ENCODE results near the gene FCHSD1. TPM values are rescaled to one million over a fixed set of nuclear protein-coding genes. Genes with fewer than 3 reads are reported as not detected.

The FCHSD1 gene
- total RNA-seq, 1 experiment from 2014 or later = 19.3 TPM

DNA sequence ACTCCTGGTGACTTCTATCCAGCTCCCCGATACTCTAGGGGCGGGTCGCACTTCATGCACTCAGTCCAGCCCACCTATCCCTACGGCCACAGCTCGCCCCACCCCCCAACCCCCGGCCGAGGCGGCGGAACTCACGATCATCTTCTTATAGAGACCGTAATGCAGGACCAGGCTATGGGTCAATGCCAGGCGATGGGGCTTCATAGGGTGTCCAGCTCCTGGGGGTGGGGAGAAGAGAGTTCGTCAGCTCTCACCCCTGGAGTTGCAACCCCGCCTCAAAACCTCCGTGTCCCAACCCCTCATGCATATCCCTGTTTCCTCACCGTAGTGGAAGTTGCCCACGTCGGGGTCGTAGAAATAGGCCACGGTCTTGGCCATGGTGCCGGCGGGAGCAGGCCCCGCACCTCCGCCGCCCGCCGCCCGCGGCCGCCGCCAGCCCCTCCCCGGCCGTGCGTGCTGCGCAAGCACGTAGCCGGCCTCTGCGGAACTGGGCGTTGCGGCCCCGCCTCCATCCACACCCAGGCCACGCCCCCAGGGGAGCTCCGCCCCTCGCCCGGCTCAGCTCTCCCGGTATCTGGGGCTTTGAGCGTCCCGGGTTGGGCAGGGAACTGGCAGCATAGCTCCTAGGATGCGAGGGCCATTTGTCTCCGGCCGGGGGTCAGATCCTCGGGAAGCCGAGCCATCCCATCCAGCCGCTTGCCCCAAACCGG, 14.7 kb downstream of the FCHSD1 start, which contains the start of the genes HDAC3 and RELL2:
Gene HDAC3, minus strand, starts transcription at position 437 of the 710 bp plus-strand sequence. Its CDS starts 59 bp downstream, at position 378.
Gene RELL2, plus strand, starts transcription at position 585 of the 710 bp plus-strand sequence. CDS start 1,229 bp downstream, outside the sequence.
- peak; percentile 97 for DNase-seq
- H3K9me2 ChIP-seq (replicated peaks; ENCODE audit: insufficient read depth, low read length) = no peaks in the 10 kb centered on the region

DNA sequence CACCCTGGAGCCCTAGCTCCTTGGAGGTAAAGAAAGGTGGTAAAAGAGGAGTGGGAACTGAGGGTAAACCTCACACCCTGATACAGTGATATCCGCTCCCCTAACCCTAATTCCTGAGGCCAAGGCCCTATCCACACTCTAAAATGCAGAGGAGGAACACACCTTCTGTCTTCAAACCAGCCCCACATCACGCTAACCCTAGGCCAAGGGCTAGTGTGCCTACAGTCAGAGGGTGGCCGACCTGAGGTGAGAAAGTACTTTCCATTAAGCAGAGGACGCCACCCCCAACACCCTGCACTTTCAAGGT, 15.2 kb downstream of the FCHSD1 start:
- Histone ChIP-seq H3K4me1 (ENCODE audit: low read length) (peaks cover 34% of the 10 kb centered on the region), H3K36me3 (ENCODE audit: insufficient read depth, low read length) (peaks cover 37% of the 10 kb centered on the region), H3K79me2 (ENCODE audit: low read length) (peaks cover 67% of the 10 kb centered on the region), H3K9me3 (ENCODE audit: low read length) (no peaks in the 10 kb centered on the region), H3K27me3 (ENCODE audit: low read length) (no peaks in the 10 kb centered on the region), H3K27ac (ENCODE audit: low read length) (peak overlapping the region; percentile 58; the same call in 1 of the 2 replicates), H3K9ac (ENCODE audit: low read length) (peak overlapping the region; percentile 92), H2AFZ (ENCODE audit: low read length) (no peak overlapping the region), H3K4me3 (ENCODE audit: low read length) (peak overlapping the region; percentile 95), H3K9me2 (replicated peaks; ENCODE audit: insufficient read depth, low read length) (no peaks in the 10 kb centered on the region), H4K20me1 (ENCODE audit: insufficient read depth, low read depth, low read length) (peaks cover 26% of the 10 kb centered on the region), H3K4me2 (ENCODE audit: low read depth, low read length, poor library complexity, severe bottlenecking) (peak overlapping the region; percentile 95)
- no peak for DNase-seq

More for the DNA sequence above, 14.7 kb downstream of the FCHSD1 start, which contains the start of the genes HDAC3 and RELL2:
- Histone ChIP-seq H3K27ac (ENCODE audit: low read length) (peak within 1 kb of the TSS; percentile 74), H3K4me3 (ENCODE audit: low read length) (peak within 1 kb of the TSS; percentile 95), H4K20me1 (ENCODE audit: insufficient read depth, low read depth, low read length) (peaks cover 26% of the 10 kb centered on the region), H3K4me1 (ENCODE audit: low read length) (peaks cover 34% of the 10 kb centered on the region), H3K79me2 (ENCODE audit: low read length) (peaks cover 62% of the 10 kb centered on the region), H3K9me3 (ENCODE audit: low read length) (no peaks in the 10 kb centered on the region), H3K36me3 (ENCODE audit: insufficient read depth, low read length) (peaks cover 32% of the 10 kb centered on the region), H3K9ac (ENCODE audit: low read length) (peak within 1 kb of the TSS; percentile 92), H2AFZ (ENCODE audit: low read length) (no peak within 1 kb of the TSS; the same call in 1 of the 2 replicates), H3K4me2 (ENCODE audit: low read depth, low read length, poor library complexity, severe bottlenecking) (peak within 1 kb of the TSS; percentile 95), H3K27me3 (ENCODE audit: low read length) (no peaks in the 10 kb centered on the region)

DNA sequence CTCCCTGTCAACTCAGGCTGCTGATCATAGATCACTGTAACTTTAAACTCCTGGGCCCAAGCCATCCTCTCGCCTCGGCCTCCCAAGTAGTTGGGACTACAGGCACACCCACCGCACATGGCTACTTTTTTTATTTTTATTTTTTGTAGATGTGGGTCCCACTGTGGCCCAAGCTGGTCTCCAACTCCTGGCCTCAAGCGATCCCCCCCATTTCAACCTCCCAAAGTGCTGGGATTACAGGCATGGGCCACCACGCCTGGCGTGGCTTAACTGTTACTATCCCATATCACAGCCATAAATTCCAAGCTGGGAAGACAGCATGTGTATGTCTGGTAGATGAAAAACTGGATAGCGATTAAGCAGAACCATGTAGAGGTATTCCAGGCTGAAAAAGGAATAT, 15.6 kb downstream of the FCHSD1 start:
- Histone ChIP-seq H3K4me1 (ENCODE audit: low read length) (peaks cover 34% of the 10 kb centered on the region), H3K27ac (ENCODE audit: low read length) (no peak overlapping the region), H4K20me1 (ENCODE audit: insufficient read depth, low read depth, low read length) (peaks cover 26% of the 10 kb centered on the region), H2AFZ (ENCODE audit: low read length) (no peak overlapping the region), H3K36me3 (ENCODE audit: insufficient read depth, low read length) (peaks cover 40% of the 10 kb centered on the region), H3K9ac (ENCODE audit: low read length) (peak overlapping the region; percentile 92), H3K9me2 (replicated peaks; ENCODE audit: insufficient read depth, low read length) (no peaks in the 10 kb centered on the region), H3K27me3 (ENCODE audit: low read length) (no peaks in the 10 kb centered on the region), H3K79me2 (ENCODE audit: low read length) (peaks cover 71% of the 10 kb centered on the region), H3K9me3 (ENCODE audit: low read length) (no peaks in the 10 kb centered on the region), H3K4me2 (ENCODE audit: low read depth, low read length, poor library complexity, severe bottlenecking) (peak overlapping the region; percentile 95), H3K4me3 (ENCODE audit: low read length) (peak overlapping the region; percentile 95)
- no peak for DNase-seq

DNA sequence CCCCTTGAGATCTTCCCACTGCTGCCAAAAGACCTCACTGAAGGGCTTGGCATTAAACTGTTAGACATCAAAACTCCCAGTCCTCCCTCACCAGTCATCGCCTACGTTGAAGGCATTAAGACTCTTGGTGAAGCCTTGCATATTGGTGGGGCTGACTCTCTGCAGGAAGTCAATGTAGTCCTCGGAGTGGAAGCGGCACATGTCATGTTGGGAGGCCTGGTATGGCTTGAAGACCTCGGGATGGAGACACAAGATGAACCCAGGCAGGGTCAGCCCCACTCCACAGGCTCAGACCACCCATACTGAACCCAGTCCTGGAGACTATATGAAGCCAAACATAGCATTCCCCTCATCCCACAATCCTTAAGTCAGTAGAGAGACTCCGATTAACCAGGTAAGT, 16.5 kb downstream of the FCHSD1 start:
- no peaks in the 10 kb centered on the region for H3K9me2 ChIP-seq (replicated peaks; ENCODE audit: insufficient read depth, low read length)
- H3K27ac ChIP-seq (ENCODE audit: low read length) = no peak overlapping the region
- peaks cover 34% of the 10 kb centered on the region for H3K4me1 ChIP-seq (ENCODE audit: low read length)
- no peak for DNase-seq
- peaks cover 81% of the 10 kb centered on the region for H3K79me2 ChIP-seq (ENCODE audit: low read length)
- H3K4me2 ChIP-seq (ENCODE audit: low read depth, low read length, poor library complexity, severe bottlenecking) = peak overlapping the region; percentile 95
- no peak overlapping the region for H2AFZ ChIP-seq (ENCODE audit: low read length)
- peak overlapping the region; percentile 95; the same call in 1 of the 2 replicates for H3K4me3 ChIP-seq (ENCODE audit: low read length)
- H3K9me3 ChIP-seq (ENCODE audit: low read length) = no peaks in the 10 kb centered on the region
- H4K20me1 ChIP-seq (ENCODE audit: insufficient read depth, low read depth, low read length) = peaks cover 32% of the 10 kb centered on the region
- peak overlapping the region; percentile 92 for H3K9ac ChIP-seq (ENCODE audit: low read length)
- peaks cover 48% of the 10 kb centered on the region for H3K36me3 ChIP-seq (ENCODE audit: insufficient read depth, low read length)
- H3K27me3 ChIP-seq (ENCODE audit: low read length) = no peaks in the 10 kb centered on the region

DNA sequence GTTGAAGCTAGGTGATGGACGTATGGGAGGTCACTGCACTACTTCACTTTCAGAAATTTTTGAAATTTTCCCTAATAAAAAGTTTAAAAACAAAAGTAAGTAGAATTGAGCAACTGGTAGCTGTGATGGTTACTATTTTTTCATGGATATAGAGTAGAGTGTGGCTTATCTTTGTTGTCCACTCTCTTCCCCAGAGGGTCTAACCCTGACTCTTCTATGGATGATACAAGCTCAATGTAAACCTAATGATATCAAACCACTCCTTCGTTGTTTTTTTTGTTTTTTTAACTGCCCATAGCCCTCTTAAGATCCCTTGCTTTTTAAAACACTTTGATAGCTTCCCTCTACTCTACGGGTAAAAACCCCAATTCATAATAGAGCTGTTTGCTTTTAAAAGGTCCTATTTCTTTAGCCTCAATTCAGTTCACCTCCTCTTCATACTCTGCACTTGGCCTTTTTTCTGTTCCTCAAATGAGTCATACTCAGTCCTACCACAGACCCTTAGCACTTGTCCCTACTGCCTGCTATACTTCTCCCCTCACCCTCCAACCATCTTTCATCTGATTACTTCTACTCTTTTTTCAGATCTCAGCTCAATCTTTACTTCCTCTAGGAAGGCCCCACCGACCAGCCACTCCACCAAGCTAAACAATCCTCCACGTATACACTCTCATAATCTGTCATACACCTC, 17.2 kb downstream of the FCHSD1 start:
- H3K27me3 ChIP-seq (ENCODE audit: low read length) = no peaks in the 10 kb centered on the region
- DNase-seq = no peak
- no peaks in the 10 kb centered on the region for H3K9me3 ChIP-seq (ENCODE audit: low read length)
- H3K9ac ChIP-seq (ENCODE audit: low read length) = no peak overlapping the region
- H3K4me1 ChIP-seq (ENCODE audit: low read length) = peaks cover 34% of the 10 kb centered on the region
- H3K79me2 ChIP-seq (ENCODE audit: low read length) = peaks cover 88% of the 10 kb centered on the region
- no peak overlapping the region for H3K27ac ChIP-seq (ENCODE audit: low read length)
- H3K4me3 ChIP-seq (ENCODE audit: low read length) = no peak overlapping the region
- H4K20me1 ChIP-seq (ENCODE audit: insufficient read depth, low read depth, low read length) = peaks cover 35% of the 10 kb centered on the region
- no peaks in the 10 kb centered on the region for H3K9me2 ChIP-seq (replicated peaks; ENCODE audit: insufficient read depth, low read length)
- H3K36me3 ChIP-seq (ENCODE audit: insufficient read depth, low read length) = peaks cover 49% of the 10 kb centered on the region
- no peak overlapping the region for H2AFZ ChIP-seq (ENCODE audit: low read length)
- H3K4me2 ChIP-seq (ENCODE audit: low read depth, low read length, poor library complexity, severe bottlenecking) = peak overlapping the region; percentile 95

DNA sequence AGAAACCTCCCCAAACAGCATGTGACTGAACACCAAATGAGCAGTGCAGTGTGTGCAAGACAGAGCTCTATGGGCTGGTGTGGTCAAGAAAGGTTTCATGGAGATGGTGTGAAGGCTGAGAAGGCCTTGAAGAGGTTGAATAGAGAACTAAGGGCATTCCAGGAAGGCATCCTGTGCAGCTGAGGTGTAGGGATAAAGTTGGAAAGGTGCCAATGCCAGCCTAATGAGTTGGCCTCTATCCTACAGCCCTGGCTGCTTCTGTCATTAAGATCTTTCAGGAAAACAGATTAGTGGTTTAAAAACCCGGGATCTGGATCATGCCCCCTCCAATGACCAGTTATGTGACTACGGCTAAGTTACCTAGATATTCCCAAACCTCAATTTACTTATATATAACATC, 18.6 kb downstream of the FCHSD1 start:
- Histone ChIP-seq H3K9me2 (replicated peaks; ENCODE audit: insufficient read depth, low read length) (no peaks in the 10 kb centered on the region), H3K4me3 (ENCODE audit: low read length) (no peak overlapping the region), H3K9me3 (ENCODE audit: low read length) (no peaks in the 10 kb centered on the region), H3K4me2 (ENCODE audit: low read depth, low read length, poor library complexity, severe bottlenecking) (no peak overlapping the region), H4K20me1 (ENCODE audit: insufficient read depth, low read depth, low read length) (peaks cover 35% of the 10 kb centered on the region), H3K27ac (ENCODE audit: low read length) (no peak overlapping the region), H2AFZ (ENCODE audit: low read length) (no peak overlapping the region), H3K36me3 (ENCODE audit: insufficient read depth, low read length) (peaks cover 53% of the 10 kb centered on the region; the same call in 1 of the 2 replicates), H3K27me3 (ENCODE audit: low read length) (no peaks in the 10 kb centered on the region), H3K9ac (ENCODE audit: low read length) (no peak overlapping the region), H3K4me1 (ENCODE audit: low read length) (peaks cover 22% of the 10 kb centered on the region), H3K79me2 (ENCODE audit: low read length) (peaks cover 85% of the 10 kb centered on the region)
- no peak for DNase-seq

DNA sequence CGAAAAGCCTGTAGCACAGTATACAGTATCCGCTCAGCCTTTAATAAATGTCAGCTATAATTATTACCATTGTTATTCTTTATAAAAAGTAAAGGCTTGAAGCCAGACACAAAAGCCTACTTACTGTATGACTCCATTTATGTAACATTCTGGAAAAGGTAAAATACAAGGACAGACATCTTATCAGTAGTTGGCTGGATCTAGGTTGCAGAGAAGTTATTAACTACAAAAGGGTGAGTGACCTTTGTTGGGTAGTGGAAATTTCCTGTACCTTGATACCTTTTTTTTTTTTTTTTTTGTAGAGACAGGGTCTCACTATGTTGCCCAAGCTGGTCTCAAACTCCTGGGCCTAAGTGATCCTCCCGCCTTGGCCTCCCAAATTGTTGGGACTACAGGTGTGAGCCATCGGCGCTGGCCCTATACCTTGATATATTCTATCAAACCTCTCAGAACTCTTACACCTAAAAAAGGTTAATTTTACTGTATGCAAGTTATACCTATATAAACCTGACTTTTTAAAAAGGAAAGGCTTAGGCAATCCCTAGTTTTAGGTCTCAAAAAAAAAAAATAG, 20.6 kb downstream of the FCHSD1 start:
- peaks cover 69% of the 10 kb centered on the region for H3K79me2 ChIP-seq (ENCODE audit: low read length)
- peaks cover 59% of the 10 kb centered on the region; the same call in 1 of the 2 replicates for H3K36me3 ChIP-seq (ENCODE audit: insufficient read depth, low read length)

More for the DNA sequence above, 20.6 kb downstream of the FCHSD1 start:
- no peak overlapping the region for H3K4me3 ChIP-seq (ENCODE audit: low read length)
- H3K9me3 ChIP-seq (ENCODE audit: low read length) = no peaks in the 10 kb centered on the region
- no peak overlapping the region for H3K4me2 ChIP-seq (ENCODE audit: low read depth, low read length, poor library complexity, severe bottlenecking)
- no peaks in the 10 kb centered on the region for H3K9me2 ChIP-seq (replicated peaks; ENCODE audit: insufficient read depth, low read length)
- peaks cover 26% of the 10 kb centered on the region for H4K20me1 ChIP-seq (ENCODE audit: insufficient read depth, low read depth, low read length)
- no peak overlapping the region for H3K9ac ChIP-seq (ENCODE audit: low read length)
- DNase-seq = no peak
- H3K27me3 ChIP-seq (ENCODE audit: low read length) = no peaks in the 10 kb centered on the region
- H2AFZ ChIP-seq (ENCODE audit: low read length) = no peak overlapping the region
- H3K27ac ChIP-seq (ENCODE audit: low read length) = no peak overlapping the region
- H3K4me1 ChIP-seq (ENCODE audit: low read length) = peaks cover 18% of the 10 kb centered on the region
